Stimulated activated CD4-positive, alpha-beta T cell treated with anti-CD3 and anti-CD28 coated beads, Interleukin-1b, Interleukin-23, amount 100 ng/mL, for 1 hour (primary cell): Measurements from ENCODE around the gene GRM7.

ENCODE experiments used
- DNase-seq, 2 donors: peaks; one replicate each; pipeline ENCODE4 v3.0.0-alpha.2; 2020; ENCODE audit warnings: low read depth in 2 of 2

GRM7 gene

DNA sequence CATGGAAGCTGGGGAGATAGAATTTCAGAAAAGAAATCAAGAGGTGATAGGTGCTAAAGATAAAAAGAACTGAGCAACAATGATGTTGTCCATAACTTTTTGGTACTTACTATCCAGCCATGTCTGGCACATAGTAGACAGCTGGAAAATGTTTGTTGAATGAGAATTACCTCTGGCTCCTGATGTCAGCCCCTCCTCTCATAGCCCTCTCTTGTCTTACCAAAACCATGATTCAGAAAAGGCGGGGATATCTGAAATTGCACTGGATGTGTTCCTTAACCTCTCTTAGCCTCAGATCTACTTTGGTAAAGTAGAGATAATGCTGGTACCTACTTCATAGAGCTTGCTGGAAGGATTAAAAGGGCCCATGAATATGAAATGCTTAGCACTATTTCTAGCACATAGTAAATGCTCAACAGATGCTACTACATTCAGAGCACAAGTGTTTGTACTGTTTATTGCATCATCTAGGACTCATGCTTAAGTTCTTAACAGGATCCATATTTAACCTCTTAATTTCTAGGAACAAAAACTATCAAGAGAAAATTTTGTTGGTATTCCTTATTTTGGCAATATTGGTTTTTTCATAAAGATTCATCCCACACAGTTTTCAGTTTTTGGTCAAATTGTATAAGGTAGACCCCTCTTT, 859.9 kb downstream of the GRM7 start:
- no peak for DNase-seq

DNA sequence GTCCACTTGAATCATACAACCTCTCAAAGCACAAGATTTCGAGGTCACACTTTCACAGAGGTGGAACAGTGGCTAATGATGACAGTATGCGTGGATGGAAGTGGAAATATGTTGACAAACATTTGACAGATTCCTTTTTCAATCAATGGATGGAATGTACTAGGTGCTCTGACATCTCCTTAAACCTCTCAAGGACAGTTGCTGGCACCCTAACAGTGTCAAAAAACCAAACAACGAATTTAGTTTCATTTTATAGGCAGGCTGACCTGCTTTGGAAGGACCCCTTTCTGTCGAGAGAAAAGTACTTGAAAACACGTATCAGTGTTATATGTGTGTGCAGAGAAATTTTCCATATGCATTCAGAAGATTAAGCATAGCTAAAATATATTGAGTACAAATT, 861.0 kb downstream of the GRM7 start:
- DNase-seq = no peak

DNA sequence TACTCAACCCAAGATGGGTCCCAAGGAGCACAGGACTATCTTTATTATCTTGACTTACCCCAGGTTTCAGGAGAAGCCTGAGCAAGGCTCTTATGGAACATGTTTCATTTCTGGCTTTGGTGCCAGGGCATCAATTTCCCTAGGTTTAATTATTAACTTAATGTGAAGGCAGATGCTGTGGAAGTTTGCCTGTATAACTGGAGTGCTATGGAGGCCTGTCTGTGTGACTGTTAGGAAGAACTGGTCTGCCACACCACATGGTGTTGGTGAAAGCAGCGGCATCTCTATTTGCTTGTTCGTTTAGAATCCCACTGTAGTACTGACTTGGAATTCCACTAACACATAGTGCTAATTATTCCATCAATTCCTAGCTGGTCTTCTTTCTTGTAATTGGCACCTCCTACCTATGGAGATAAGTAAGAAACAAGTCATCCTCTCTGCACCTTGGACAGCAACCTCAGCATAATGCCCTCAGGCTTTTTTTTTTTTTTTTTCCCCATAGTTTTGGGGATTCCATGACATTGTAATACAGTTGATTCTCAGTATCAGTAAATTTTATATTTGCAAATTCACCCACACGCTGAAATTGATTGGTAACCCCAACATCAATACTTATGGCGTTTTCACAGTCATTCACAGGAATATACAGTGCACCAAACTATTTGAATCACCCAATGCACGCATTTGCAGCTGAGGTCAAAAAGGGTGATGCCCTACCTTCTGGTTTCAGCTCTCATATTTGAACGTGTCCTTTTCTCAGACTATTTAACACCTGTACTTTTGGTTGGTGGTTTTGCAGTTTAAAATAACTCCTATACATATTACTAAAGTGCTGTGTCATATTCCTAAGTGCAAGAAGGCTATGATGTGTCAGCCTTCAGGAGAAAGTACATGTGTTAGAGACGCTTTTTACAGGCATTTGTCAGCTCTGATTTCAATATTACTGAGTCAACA, 867.9 kb downstream of the GRM7 start:
- no peak for DNase-seq

DNA sequence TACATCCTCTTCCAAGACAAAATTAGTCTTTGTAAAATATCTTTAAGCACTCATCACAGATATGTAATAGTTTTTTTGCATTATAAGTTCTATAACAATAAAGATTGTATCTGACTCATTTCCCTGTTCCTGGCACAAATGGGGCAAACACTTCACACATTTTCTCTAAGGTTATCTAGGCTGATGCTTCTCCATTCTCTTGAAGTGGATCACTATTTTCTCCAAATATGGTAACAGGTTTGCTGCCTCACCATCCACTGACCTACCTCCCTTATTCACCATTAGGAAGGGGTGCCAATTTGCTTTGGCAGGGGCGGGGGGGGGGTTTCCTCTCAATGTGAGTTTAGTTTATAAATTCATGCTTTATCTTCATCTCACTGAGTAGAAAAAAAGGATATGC, 873.0 kb downstream of the GRM7 start:
- DNase-seq = no peak

DNA sequence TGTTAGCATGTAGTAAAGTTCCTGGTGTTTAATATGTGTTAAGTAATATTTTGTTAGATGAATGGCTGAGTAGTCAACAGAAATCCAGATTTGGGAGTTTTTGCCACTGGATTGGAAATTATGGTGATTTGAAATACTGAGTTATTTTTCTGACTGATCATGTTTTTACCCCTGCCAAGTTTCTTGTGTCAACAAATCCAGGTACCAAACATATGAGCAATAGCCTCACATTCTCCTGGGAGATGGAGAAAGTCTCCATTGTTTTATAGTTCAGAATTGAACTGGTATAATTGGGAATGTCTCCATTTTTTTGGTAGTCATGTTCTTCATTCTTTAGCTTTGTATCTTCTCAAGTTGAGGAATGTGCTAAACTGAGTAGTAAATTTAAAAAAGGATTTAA, 873.5 kb downstream of the GRM7 start:
- no peak for DNase-seq

DNA sequence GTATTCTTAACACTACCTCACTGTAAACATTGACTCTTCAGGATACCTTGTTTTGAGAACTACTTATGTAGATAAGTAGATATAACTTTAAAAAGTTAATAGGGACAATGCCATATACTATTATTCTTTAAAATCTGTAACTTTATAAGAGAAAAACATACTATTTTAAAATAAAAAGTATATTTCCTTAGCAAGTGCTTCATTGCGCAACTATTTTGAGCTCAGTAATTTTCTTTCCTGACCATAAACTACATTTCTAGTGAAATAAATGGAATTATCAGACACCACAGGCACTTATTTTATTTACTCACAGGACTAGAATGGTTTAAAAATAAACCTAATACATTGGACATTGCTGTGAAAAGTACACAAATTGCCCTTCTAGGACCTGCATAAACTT, 876.3 kb downstream of the GRM7 start:
- DNase-seq = no peak

DNA sequence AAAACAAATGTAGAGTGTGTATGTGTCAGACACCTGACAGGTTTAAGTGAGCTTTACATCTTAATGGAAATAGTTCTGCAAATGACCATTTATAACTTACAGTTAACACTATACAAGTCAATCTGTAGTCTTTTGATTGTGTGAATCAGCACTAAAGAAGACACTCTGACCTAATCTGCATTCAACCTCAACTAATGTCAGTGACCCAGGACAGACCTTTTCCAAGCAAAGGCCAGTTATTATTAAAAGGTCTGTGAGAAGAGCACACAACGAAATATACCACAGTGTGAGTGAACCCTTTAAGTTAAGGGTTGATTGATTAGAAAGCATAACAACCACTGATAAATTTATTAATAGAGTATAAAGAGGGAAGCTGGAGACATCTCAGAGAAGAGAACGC, 878.8 kb downstream of the GRM7 start:
- DNase-seq = no peak

DNA sequence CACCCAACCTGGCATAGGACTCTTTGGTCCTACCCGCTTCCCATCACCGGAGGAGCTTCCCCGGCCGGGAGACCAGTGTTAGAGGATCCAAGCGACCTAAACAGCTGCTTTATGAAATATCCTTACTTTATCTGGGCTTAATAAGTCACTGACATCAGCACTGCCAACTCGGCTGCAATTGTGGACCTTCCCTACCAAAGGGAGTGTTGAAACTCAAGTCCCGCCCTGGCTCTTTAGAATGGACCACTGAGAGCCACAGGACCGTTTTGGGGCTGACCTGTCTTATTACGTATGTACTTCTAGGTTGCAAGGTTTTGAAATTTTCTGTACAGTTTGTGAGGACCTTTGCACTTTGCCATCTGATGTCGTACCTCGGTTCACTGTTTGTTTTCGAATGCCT, 879.5 kb downstream of the GRM7 start:
- DNase-seq = no peak

DNA sequence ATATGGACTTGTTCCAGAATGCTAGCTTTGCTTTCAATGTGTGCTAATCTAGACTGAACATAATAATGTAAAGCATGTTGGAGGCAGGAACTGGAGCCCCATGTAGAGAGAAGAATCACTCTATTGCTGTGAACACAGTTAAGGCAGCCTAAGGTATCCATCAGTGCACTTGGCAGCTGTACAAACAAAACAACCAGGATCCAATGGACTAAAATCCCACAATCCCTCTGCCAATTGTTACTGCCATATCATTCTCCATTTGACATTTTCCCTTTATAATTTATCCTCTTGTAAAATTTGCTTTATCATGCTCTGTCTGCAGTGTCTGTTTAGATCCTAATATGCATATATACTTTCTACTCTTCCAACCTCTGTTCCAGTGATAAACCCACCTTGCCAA, 883.9 kb downstream of the GRM7 start:
- DNase-seq = no peak

DNA sequence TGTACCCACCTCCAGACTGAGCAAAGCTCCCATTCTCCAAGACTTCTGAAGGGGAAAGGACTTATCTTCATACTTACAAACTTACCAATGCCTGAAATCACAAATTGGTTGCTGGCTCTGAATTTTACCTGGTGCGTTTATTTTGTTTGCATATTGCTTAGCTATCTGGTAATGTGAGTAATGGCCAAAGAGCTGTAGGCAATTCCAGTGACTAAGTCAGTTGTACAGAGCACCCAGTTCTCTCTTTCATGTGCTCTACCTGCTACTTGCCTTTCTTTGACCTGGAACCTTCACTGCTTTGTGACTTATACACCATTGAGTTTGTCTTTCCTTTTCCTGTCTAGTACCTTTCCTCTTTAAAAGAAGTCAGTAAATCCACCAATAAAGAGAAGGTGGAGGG, 884.8 kb downstream of the GRM7 start:
- no peak for DNase-seq

DNA sequence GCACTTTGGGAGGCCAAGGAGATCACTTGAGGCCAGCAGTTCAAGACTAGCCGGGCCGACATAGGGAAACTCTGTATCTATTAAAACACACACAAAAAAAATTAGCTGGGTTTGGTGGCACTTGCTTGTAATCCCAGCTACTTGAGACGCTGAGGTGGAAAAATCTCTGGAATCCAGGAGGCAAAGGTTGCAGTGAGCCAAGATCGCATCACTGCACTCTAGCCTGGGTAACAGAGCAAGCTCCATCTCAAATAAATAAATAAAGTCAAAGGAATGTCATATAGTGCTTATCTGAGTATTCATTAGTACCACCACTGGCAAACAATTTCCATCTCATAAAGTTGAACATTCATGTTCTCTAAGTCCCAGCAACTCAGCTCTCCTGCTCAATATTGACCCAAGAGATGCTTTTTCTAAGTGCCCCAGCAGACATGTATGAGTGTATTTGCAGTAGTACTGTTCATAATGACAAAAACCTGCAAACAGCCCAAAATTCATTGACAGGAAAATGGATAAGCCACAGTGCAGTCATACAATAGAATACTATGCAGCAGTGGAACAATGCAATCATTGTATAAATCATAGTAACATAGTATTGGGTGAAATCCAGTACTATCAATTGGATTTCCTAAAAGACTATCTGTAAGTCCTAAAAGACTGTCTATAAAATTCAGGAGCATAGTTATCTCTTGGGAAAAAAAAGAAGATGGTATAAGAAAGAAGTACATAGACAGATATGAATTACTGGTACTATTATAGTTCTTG, 889.2 kb downstream of the GRM7 start:
- no peak for DNase-seq

DNA sequence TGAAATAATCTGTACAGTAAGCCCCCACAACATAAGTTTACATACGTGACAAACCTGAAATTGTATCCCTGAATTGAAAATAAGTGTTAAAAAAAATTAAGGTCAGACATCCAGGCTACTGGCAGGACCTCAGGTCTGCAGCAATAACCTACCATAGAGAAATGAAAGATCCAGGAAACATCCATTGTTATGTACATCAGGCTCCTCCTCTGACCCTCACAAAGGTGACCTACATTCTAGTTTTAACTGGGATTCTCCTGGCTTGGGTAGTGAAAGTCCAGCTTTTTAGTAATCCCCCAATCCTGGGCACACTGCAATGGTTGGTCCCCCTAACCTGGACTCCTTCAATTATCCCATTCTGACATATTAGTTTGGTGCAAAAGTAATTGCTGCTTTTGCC, 891.1 kb downstream of the GRM7 start:
- DNase-seq = no peak

DNA sequence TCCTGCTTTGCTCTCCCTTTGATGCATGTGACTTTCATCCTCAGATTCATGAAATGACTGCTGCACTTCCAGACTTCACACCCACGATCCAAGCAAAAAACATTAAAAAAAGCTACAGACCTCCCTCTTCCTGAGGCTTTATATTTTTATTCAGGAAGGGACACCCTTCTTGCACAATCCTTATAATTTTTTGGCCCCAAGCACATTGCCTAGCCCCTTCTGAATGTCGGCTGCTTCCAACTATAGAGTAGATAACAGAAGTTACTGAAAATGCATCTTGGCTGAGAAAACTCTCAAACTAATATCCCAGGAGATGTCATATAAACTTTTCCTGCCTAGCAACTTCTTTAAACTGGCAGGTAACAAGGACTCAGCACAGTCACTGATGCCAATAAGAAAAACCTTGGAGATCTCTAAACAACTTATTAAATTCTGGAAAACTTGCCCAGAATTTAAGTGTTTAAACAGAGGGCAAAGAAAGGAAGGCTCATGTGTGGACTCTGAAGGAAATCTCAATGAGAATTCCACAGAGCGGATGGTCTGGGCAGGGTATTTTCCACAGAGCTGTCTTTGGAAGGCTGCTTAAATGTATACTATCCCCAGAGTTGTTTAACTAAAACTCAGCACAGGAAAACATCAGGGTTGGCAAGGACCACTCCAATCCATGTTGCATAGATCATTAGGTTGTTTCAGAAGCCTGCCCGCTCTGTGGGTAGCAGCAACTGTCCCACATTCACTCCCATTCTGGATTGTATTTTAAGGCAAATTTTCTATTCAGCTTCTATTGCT, 893.9 kb downstream of the GRM7 start:
- DNase-seq = no peak

DNA sequence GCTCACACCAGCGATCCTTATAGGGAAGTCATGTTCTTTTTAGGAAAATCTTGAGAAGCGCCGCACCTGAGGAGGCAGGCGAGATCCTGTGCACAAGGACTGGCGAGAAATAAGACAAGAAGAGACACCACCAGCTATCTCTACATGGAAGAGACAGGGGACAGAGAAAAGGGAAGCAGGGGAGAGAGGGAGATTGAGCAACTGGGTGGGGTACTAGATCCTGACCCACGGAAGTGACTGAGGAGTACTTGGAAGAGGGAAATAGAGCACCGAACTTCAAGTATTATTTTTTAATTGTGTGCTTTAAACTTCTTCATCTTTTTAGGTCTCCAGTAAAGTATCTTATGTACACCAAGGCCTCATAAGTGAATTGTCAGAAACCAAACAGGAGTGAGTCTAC, 898.7 kb downstream of the GRM7 start:
- no peak for DNase-seq

DNA sequence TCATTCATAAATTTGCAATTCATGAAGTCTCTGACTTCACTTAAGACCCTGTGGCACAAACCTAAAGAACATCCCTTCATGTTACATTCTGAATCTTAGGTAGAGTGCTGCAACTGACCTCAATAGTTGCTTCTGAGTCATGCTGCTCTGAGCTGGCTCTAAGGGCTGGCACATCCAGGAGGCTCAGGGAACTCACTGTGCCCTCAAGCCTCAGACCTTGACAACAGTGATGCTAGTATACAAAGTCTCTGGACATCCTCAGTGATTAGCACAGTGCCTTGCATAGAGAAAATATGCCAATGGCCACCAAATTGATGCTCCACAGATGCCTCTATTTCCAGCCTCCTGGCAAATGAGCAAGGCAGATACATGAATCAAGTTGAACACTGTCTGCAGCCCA, 899.8 kb downstream of the GRM7 start:
- no peak for DNase-seq

DNA sequence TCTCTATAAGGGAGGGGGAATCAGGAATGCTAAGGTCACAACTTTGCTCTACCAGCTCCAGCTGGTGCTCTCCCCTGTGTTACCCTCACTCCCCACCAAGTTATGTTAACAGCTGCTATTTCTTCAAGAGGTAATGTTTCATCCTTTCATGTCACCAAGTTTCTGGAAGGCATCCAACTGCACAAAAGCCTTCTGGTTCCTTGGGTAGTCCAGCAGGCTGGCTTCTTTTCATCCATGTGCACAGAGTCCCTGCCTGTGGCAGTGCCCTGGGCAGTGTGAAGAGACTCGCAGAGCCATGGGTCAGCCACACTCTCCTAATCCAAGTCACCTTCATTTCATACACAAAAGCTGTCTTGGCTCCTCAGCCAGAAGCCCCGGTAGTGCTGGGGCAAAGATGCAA, 903.2 kb downstream of the GRM7 start:
- no peak for DNase-seq

DNA sequence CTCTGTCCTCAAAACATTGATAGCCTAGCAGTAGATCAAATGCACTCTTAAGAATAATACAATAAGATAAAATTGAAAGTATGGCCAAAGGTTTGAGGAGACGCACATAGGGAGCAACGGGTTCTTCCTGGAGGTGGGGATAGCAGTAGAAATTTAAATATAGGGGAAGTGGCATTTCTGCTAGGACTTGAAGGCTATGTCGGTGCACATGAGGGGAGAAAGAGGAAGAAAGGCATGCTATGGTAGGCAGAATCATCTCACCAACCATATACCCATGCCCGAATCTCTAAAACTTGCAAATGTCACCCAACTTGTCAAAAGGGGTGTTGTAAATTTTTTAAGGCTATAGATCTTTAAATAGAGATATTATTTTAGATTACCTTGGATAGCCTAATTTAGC, 905.6 kb downstream of the GRM7 start:
- DNase-seq = no peak

DNA sequence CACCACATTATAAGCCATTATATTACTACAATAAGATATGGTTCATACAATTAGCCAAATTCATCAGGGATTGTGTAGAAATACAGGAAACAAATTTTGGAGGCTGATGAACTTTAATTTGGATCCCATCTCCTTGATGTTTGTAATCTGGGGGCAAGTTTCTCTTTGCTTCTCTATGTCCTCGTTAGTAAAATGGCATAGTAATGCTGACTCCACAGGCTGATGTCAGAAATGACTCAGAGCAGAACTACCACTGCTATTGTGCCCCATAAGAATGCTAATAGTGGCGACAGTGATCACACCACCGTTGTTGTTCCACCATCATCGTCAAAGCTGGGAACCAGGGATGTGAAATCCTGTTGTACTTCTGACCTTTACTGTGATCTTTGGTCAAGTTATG, 918.4 kb downstream of the GRM7 start:
- no peak for DNase-seq

DNA sequence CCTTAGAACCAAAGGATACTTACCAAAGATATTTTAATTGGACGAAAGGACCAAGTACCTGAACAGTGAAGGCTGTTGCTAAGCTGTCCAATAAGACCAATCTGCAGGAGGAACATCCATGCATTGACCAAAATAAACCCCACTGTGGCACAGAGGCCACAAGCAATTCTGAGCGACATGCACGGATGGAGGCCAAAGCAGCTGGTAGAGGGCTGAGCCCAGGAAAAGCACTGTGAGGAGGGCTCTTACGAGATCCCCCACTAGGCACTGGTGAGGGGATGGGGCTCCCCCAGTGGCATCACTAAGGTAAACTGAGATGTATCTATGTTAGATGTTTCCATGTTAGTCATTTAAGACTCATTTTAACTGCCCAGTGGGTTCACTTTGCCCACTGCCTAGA, 920.5 kb downstream of the GRM7 start:
- no peak for DNase-seq

DNA sequence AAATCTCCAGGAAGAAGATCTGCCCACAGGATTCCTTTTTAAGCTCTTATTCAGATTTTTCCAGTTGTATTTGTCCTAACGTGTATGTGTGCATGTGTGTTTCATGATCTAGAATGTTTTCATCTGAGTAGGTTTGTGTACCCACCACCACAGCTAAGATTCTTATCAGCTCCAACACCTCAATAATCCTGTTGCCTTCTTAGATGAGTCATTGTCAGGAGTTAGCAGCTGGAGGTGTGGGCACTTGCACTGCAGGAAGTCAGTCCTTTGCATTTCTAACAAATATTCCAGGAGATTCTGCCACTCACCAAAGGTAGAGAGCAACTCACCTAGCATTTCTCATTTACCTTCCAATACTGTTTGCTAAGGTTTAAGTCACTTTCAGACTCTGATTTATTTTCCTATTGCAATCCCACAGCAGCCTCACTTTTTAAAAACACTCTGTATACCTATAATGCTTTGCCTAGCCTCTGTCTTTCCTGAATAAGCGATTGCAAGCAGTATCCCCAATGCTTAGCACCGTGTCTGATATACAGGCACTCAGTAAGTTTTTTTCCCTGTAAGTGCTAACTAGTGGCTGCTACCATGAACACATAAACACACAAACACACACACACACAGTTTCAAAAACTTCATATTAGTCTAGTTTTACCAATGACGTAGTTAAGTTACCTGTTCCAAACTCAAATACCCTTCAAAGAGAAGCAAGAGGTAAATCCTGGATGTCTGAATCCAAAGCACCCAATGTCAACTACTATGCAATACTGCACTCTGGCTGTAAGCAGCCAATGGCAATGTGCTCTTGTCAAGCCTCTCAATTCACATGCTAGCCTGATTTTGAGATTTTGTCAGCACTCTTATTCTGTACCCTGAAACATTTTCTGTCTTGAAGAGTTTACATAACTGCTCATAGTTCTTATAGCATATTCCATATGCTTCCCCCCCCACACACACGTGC, 927.2 kb downstream of the GRM7 start:
- DNase-seq = no peak

DNA sequence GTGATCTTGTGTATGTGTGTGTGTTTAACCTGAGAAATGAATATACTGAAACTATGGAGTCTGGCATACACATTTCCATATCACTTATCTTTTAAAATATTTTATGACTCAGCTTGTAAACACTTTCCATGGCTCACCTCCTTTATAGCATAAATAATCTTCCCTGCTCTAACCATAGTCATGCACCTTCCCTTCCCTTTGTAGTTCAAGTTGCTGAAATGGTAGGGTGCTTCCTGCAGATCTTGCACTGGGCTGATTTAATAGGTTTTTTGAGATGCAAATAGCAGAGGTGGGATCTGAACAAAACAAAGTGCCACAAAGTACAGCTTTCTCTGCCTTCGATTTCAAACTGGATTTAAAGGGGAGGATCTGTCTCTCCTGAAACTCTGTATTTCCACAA, 928.0 kb downstream of the GRM7 start:
- DNase-seq = no peak
